Measurements from ENCODE around the gene S100A6.

Gene S100A6

DNA sequence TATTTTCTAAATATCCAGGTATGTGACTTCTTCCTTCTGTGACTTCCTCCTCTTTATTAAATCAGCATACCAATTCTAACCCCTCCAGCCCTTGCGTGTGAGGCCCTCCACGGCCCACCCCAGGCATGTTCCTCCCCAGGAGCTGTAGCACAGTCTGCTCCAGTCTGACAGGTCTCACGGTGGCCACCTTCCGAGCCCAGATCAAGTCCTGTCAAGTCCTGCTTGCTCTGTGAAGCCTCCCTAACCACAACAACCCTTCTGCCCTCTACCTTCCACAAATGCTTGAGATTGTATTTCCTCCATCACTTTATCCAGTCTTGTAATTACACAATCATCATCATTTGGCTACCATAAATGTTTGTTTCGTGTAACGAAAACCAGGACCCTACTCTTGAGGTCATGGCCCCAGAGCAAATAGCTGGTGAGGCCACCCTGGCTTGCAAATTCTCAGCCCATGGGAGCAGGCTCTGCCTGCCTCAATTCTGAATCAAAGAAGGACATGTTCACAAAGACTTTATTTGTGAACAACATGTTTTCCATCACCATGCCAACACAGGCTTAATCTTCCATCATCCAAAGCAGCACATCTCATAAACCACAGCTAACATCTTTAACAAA lies 42.3 kb downstream of the S100A6 start:
- no peak for DNase-seq

DNA sequence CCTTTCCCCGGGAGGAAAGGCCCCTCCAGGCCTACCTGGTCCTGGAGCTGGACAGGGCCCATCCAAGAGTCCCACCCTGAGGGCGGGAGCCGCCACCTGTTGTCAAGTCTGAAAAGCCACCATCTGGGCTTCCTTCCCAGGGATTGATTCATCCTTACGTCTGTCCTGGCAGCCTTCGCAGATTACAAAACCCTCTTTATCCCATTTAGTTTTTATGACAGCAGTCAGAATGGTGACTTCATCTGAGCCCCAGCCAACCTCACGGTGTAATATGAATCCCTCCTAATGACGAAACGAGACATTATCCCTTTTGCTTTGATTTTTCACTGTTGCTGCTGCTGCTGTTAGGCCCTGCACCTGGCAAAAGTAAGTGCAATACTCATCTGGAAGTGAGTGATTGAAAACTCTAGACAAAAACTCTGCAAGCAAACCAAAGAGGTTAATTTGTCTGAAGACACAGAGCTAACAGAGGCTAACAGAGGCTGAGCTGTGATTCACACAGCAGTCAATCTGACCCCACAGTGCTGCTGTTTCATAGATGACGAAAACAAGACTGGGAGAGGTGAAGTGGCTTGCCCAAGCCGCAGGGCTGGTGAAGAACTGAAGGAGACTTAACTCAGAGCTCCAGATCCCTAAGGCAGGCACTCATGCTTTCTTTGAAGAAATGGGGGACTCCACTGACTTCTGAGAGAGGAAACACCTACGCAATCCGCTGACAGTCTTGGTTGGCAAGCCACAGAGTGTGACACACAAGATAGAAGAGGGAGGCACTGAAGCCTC lies 45.3 kb downstream of the S100A6 start:
- peak; percentile 21 for DNase-seq

- no peak for DNase-seq
Observed at GRCh38 chr1:153488731-153489130, 47.1 kb downstream of the S100A6 start.

GRCh38 chr1:153487707-153488106 lies 48.1 kb downstream of the S100A6 start:
- no peak for DNase-seq

DNA sequence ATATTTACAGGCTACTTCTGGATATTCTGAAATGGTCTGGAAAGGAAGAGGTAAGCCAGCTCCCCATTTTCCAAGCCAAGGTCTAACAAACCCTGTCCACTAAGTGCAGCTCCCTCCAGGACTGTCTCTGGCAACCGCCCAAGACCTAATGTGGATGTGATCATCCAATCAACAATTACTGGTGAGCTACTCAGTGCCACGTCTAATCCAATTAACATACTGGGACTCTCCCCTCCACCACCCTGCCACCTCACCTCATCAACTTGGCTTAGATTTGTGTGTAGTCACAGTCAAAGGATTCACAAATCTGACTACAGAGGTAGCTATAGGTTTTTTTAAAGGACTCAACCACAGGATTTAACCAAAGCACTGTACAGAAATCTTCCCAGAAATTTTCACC lies 49.9 kb downstream of the S100A6 start:
- no peak for DNase-seq
